Measurements from ENCODE around the gene EEFSEC. TPM values are rescaled to one million over a fixed set of nuclear protein-coding genes. Genes with fewer than 3 reads are reported as not detected.

Gene EEFSEC
- total and polyA plus RNA-seq, 4 donors: 9.8 to 20.1 (median 11.6) TPM

GRCh38 chr3:128341659-128342395, 188.5 kb downstream of the EEFSEC start:
- Histone ChIP-seq H3K27me3 (ENCODE audit: control insufficient read depth in 3 of 3, insufficient read depth in 3 of 3, low read length in 2 of 3) (no peaks in the 10 kb centered on the region), H3K4me3 (no peak overlapping the region), H3K9ac (ENCODE audit: insufficient read depth in 1 of 2, low read length in 2 of 2) (no peak overlapping the region), H3K36me3 (ENCODE audit: control insufficient read depth in 4 of 4, insufficient read depth in 4 of 4, low read length in 4 of 4) (peaks cover 0 to 21% (median 7%) of the 10 kb centered on the region in 4 donors), H3K9me3 (ENCODE audit: control insufficient read depth in 4 of 4, insufficient read depth in 3 of 4, low read length in 3 of 4) (no peaks in the 10 kb centered on the region), H3K4me1 (ENCODE audit: control insufficient read depth in 5 of 5, insufficient read depth in 5 of 5, low read length in 5 of 5) (peaks cover 0 to 21% (median 0%) of the 10 kb centered on the region in 5 donors), H3K27ac (ENCODE audit: low read depth in 1 of 2, low read length in 1 of 2) (no peak overlapping the region)
- DNase-seq: no peak
- no peak for TF ChIP-seq CTCF (IDR thresholded peaks at IDR 0.05; ENCODE audit: control extremely low read depth, extremely low read depth)
- no peak for ATAC-seq (ENCODE audit: insufficient read depth, low FRiP score)
- 96 to 97% methylated on average over 12 of the region's 12 CpGs for WGBS, 2 donors

GRCh38 chr3:128342701-128343180, 189.5 kb downstream of the EEFSEC start:
- no peaks in the 10 kb centered on the region for H3K27me3 ChIP-seq (ENCODE audit: control insufficient read depth in 3 of 3, insufficient read depth in 3 of 3, low read length in 2 of 3)
- ATAC-seq (ENCODE audit: insufficient read depth, low FRiP score) (no peak), DNase-seq (no peak)
- H3K4me1 ChIP-seq (ENCODE audit: control insufficient read depth in 5 of 5, insufficient read depth in 5 of 5, low read length in 5 of 5): peaks cover 0 to 12% (median 0%) of the 10 kb centered on the region in 5 donors
- no peak for TF ChIP-seq CTCF (IDR thresholded peaks at IDR 0.05; ENCODE audit: control extremely low read depth, extremely low read depth)
- peaks cover 0 to 17% (median 6%) of the 10 kb centered on the region in 4 donors for H3K36me3 ChIP-seq (ENCODE audit: control insufficient read depth in 4 of 4, insufficient read depth in 4 of 4, low read length in 4 of 4)
- no peaks in the 10 kb centered on the region for H3K9me3 ChIP-seq (ENCODE audit: control insufficient read depth in 4 of 4, insufficient read depth in 3 of 4, low read length in 3 of 4)
- 98 to 100% methylated on average over 8 of the region's 8 CpGs for WGBS, 2 donors
- H3K9ac ChIP-seq (ENCODE audit: insufficient read depth in 1 of 2, low read length in 2 of 2): no peak overlapping the region
- H3K27ac ChIP-seq (ENCODE audit: low read depth in 1 of 2, low read length in 1 of 2): no peak overlapping the region
- H3K4me3 ChIP-seq: no peak overlapping the region

GRCh38 chr3:128343287-128344051, 190.2 kb downstream of the EEFSEC start:
- Histone ChIP-seq H3K4me1 (ENCODE audit: control insufficient read depth in 5 of 5, insufficient read depth in 5 of 5, low read length in 5 of 5) (peaks cover 0 to 16% (median 0%) of the 10 kb centered on the region in 5 donors), H3K36me3 (ENCODE audit: control insufficient read depth in 4 of 4, insufficient read depth in 4 of 4, low read length in 4 of 4) (peaks cover 0 to 16% (median 5%) of the 10 kb centered on the region in 4 donors), H3K9ac (ENCODE audit: insufficient read depth in 1 of 2, low read length in 2 of 2) (no peak overlapping the region), H3K27ac (ENCODE audit: low read depth in 1 of 2, low read length in 1 of 2) (no peak overlapping the region), H3K4me3 (no peak overlapping the region), H3K9me3 (ENCODE audit: control insufficient read depth in 4 of 4, insufficient read depth in 3 of 4, low read length in 3 of 4) (no peaks in the 10 kb centered on the region), H3K27me3 (ENCODE audit: control insufficient read depth in 3 of 3, insufficient read depth in 3 of 3, low read length in 2 of 3) (no peaks in the 10 kb centered on the region)
- no peak for TF ChIP-seq CTCF (IDR thresholded peaks at IDR 0.05; ENCODE audit: control extremely low read depth, extremely low read depth)
- ATAC-seq (ENCODE audit: insufficient read depth, low FRiP score): no peak
- 69 to 70% methylated on average over 6 of the region's 6 CpGs for WGBS, 2 donors
- peak in 2 of 3 donors; percentile 26 to 54 for DNase-seq

All from lung (tissue), 12 donors.